IMR-90 (cell line): ENCODE data around the gene BCAS3. TPM values are rescaled to one million over a fixed set of nuclear protein-coding genes. Genes with fewer than 3 reads are reported as not detected.

Experiments
- ATAC-seq: fragments of 200-7000 bp; cut with Tn5 transposase; 2 replicates; pipeline ENCODE4 v1.9.1; 2020; ENCODE audit warnings: low read depth, mild to moderate bottlenecking, moderate library complexity
- BruUV-seq: library from RNA; stranded (reverse); fragments of 400-500 nt; replicated peaks from 2 replicates; lab custom pipeline; 2021; lab: Mats Ljungman, UMichigan
- CTCF ChIA-PET: fragments of 300-600 bp; formaldehyde crosslinking; extraction: SDS; loops from one replicate; lab custom pipeline; 2021; ENCODE audit warnings: antibody characterized with exemption; lab: Yijun Ruan, JAX
- POLR2A ChIA-PET: fragments of 300-600 bp; sonication (Branson Sonifier 250); formaldehyde crosslinking; loops from one replicate; lab custom pipeline; 2022; ENCODE audit warnings: antibody characterized with exemption; ENCODE audit not compliant: unreplicated experiment; lab: Charles Lee
- DNase-seq: peaks from one replicate; pipeline ENCODE4 v3.0.0; 2013
- H2AFZ ChIP-seq: replicated peaks from 2 replicates; pipeline ENCODE3; 2013; ENCODE audit warnings: low read length, mild to moderate bottlenecking; ENCODE audit not compliant: poor library complexity
- H2AK5ac ChIP-seq: 2 replicates; pipeline ENCODE4 v1.6.1; 2013; ENCODE audit warnings: low read depth, low read length, inconsistent platforms
- H2AK9ac ChIP-seq: replicated peaks from 2 replicates; pipeline ENCODE3; 2013; ENCODE audit warnings: mild to moderate bottlenecking, low read depth, low read length, moderate library complexity; ENCODE audit not compliant: poor library complexity
- H2BK120ac ChIP-seq: 2 replicates; pipeline ENCODE4 v1.6.1; 2013; ENCODE audit warnings: low read depth, low read length, inconsistent platforms
- H2BK15ac ChIP-seq: 3 replicates; pipeline ENCODE4 v1.6.1; 2013; ENCODE audit warnings: low read depth, low read length, inconsistent platforms
- H2BK20ac ChIP-seq: 2 replicates; pipeline ENCODE4 v1.6.1; 2013; ENCODE audit warnings: low read depth, mild to moderate bottlenecking, inconsistent platforms, low read length, moderate library complexity
- H2BK5ac ChIP-seq: 2 replicates; pipeline ENCODE4 v1.6.1; 2013; ENCODE audit warnings: mild to moderate bottlenecking, low read depth, low read length, inconsistent platforms; ENCODE audit not compliant: poor library complexity, severe bottlenecking
- H3K14ac ChIP-seq: replicated peaks from 2 replicates; pipeline ENCODE4 v1.6.1; 2013; ENCODE audit warnings: low read depth, low read length, inconsistent platforms
- H3K18ac ChIP-seq: 2 replicates; pipeline ENCODE4 v1.6.1; 2013; ENCODE audit warnings: low read depth, low read length, control low read depth
- H3K23ac ChIP-seq: 2 replicates; pipeline ENCODE4 v1.6.1; 2013; ENCODE audit warnings: low read depth, low read length, inconsistent platforms
- H3K27ac ChIP-seq: 2 replicates; pipeline ENCODE4 v1.5.1; 2013; ENCODE audit warnings: mild to moderate bottlenecking, control low read depth, low read length; ENCODE audit not compliant: insufficient read depth
- H3K27me3 ChIP-seq: 2 replicates; pipeline ENCODE4 v1.6.1; 2013; ENCODE audit warnings: low read length; ENCODE audit not compliant: control insufficient read depth, insufficient read depth
- H3K36me3 ChIP-seq: 2 replicates; pipeline ENCODE4 v1.6.1; 2013; ENCODE audit warnings: low read length, mixed read lengths; ENCODE audit not compliant: control insufficient read depth, insufficient read depth
- H3K4ac ChIP-seq: 2 replicates; pipeline ENCODE4 v1.6.1; 2013; ENCODE audit warnings: low read depth, low read length, inconsistent platforms
- H3K4me1 ChIP-seq: 2 replicates; pipeline ENCODE4 v1.6.1; 2013; ENCODE audit warnings: low read length, mixed read lengths; ENCODE audit not compliant: control insufficient read depth, insufficient read depth
- H3K4me2 ChIP-seq: 2 replicates; pipeline ENCODE4 v1.6.1; 2013; ENCODE audit warnings: low read depth, mild to moderate bottlenecking, control low read depth, low read length, moderate library complexity
- H3K4me3 ChIP-seq: 2 replicates; pipeline ENCODE4 v1.5.1; 2013; ENCODE audit warnings: low read depth, mild to moderate bottlenecking, control low read depth, low read length, moderate library complexity; ENCODE audit not compliant: insufficient read depth
- H3K56ac ChIP-seq: 2 replicates; pipeline ENCODE4 v1.6.1; 2013; ENCODE audit warnings: low read length, inconsistent platforms; ENCODE audit not compliant: insufficient read depth; ENCODE audit errors: extremely low read depth
- H3K79me1 ChIP-seq, 2 experiments: 2 replicates each; pipeline ENCODE4 v1.6.1; 2013; ENCODE audit warnings: low read length in 2 of 2, inconsistent platforms in 1 of 2, low read depth in 1 of 2
- H3K9ac ChIP-seq: 2 replicates; pipeline ENCODE4 v1.6.1; 2013; ENCODE audit warnings: low read depth, low read length, control low read depth
- H3K9me1 ChIP-seq: 2 replicates; pipeline ENCODE4 v1.6.1; 2013; ENCODE audit warnings: low read length, inconsistent platforms; ENCODE audit not compliant: insufficient read depth
- H3K9me3 ChIP-seq: 2 replicates; pipeline ENCODE4 v1.6.1; 2013; ENCODE audit warnings: low read length; ENCODE audit not compliant: control insufficient read depth, insufficient read depth
- H4K20me1 ChIP-seq: 2 replicates; pipeline ENCODE4 v1.6.1; 2013; ENCODE audit warnings: low read length, inconsistent platforms; ENCODE audit not compliant: insufficient read depth
- H4K5ac ChIP-seq: 2 replicates; pipeline ENCODE4 v1.6.1; 2013; ENCODE audit warnings: mild to moderate bottlenecking, low read depth, low read length, control low read depth
- H4K8ac ChIP-seq, 2 experiments: 2 replicates each; pipeline ENCODE4 v1.6.1; 2013; ENCODE audit warnings: low read depth in 2 of 2, low read length in 2 of 2, control low read depth in 1 of 2, inconsistent platforms in 1 of 2
- H4K91ac ChIP-seq: 2 replicates; pipeline ENCODE4 v1.6.1; 2013; ENCODE audit warnings: low read depth, low read length, inconsistent platforms; ENCODE audit not compliant: insufficient read depth
- BHLHE40 ChIP-seq: fragments of 150-350 bp; IDR thresholded peaks from 2 replicates; pipeline ENCODE4 v1.6.1; 2016; ENCODE audit warnings: mild to moderate bottlenecking, low read depth, low read length
- CEBPB ChIP-seq: IDR thresholded peaks from 2 replicates; pipeline ENCODE4 v1.6.1; 2012; ENCODE audit warnings: low read depth, low read length, improper control_type of control experiment
- CHD1 ChIP-seq: IDR thresholded peaks from 2 replicates; pipeline ENCODE4 v1.6.1; 2012; ENCODE audit warnings: low read depth, low read length, improper control_type of control experiment
- FOS ChIP-seq: fragments of 150-350 bp; IDR thresholded peaks from 2 replicates; pipeline ENCODE4 v1.6.1; 2016; ENCODE audit warnings: low read depth, low read length
- MAFK ChIP-seq: IDR thresholded peaks from 2 replicates; pipeline ENCODE4 v1.6.1; 2012; ENCODE audit warnings: low read depth, low read length, improper control_type of control experiment
- MAZ ChIP-seq: IDR thresholded peaks from 2 replicates; pipeline ENCODE4 v1.6.1; 2012; ENCODE audit warnings: low read depth, mild to moderate bottlenecking, low read length, improper control_type of control experiment, moderate library complexity, borderline replicate concordance
- MXI1 ChIP-seq: IDR thresholded peaks from 2 replicates; pipeline ENCODE4 v1.6.1; 2012; ENCODE audit warnings: low read depth, mild to moderate bottlenecking, low read length, moderate library complexity, borderline replicate concordance
- NFE2L2 ChIP-seq: fragments of 150-350 bp; IDR thresholded peaks from 2 replicates; pipeline ENCODE4 v1.6.1; 2016; ENCODE audit warnings: low read depth, mild to moderate bottlenecking, low read length
- POLR2A ChIP-seq: IDR thresholded peaks from 2 replicates; pipeline ENCODE4 v1.6.1; 2012; ENCODE audit warnings: mild to moderate bottlenecking, low read depth, low read length
- RAD21 ChIP-seq: IDR thresholded peaks from 2 replicates; pipeline ENCODE4 v1.6.1; 2012; ENCODE audit warnings: low read length, improper control_type of control experiment
- RCOR1 ChIP-seq: IDR thresholded peaks from 2 replicates; pipeline ENCODE4 v1.6.1; 2012; ENCODE audit warnings: mild to moderate bottlenecking, low read length, improper control_type of control experiment; ENCODE audit not compliant: insufficient replicate concordance
- RFX5 ChIP-seq: IDR thresholded peaks from 2 replicates; pipeline ENCODE4 v1.8.0; 2012; ENCODE audit warnings: low read depth, mild to moderate bottlenecking, low read length, moderate library complexity
- SMC3 ChIP-seq: fragments of 150-350 bp; IDR thresholded peaks from 2 replicates; pipeline ENCODE4 v1.6.1; 2016; ENCODE audit warnings: low read depth, mild to moderate bottlenecking, antibody characterized with exemption, low read length, moderate library complexity
- WGBS, 2 experiments: methylation state at CpG; one replicate each; pipeline versions ENCODE4 v1.1.5 to v1.1.7; 2013; ENCODE audit warnings: missing lambda C conversion rate in 2 of 2; ENCODE audit not compliant: insufficient read length in 1 of 2; ENCODE audit errors: extremely low coverage in 2 of 2; 5-methylcytosine and 5-hydroxymethylcytosine counted together
- dilution Hi-C: fragments of 300-500 bp; cut with HindIII; formaldehyde crosslinking; loops from one replicate; pipeline ENCODE4 v1.14.3; 2018; ENCODE audit warnings: low sequenced_read_pairs; ENCODE audit not compliant: unreplicated experiment
- in situ Hi-C: fragments of 300-500 bp; cut with MboI; formaldehyde crosslinking; loops from 3 replicates; pipeline ENCODE4 v1.14.3; 2019; ENCODE audit warnings: low sequenced_read_pairs, inconsistent platforms, mixed read lengths
- intact Hi-C: fragments of 100-400 bp; cut with micrococcal nuclease; formaldehyde crosslinking; loops from 2 replicates; pipeline ENCODE4 v1.10.0; 2022
- polyA plus RNA-seq, 3 experiments: library from polyadenylated mRNA; depleted of rRNA; stranded (reverse); fragments of >200 nt; gene quantifications; 2 replicates each; pipeline ENCODE4 v1.2.3, GENCODE V29; 2012; ENCODE audit warnings: low replicate concordance in 1 of 3
- total RNA-seq: library from RNA; depleted of rRNA; stranded (reverse); fragments of >200 nt; gene quantifications from 2 replicates; pipeline ENCODE4 v1.2.3, GENCODE V29; 2012
- TF ChIP-seq, protein P1 (sequence below): fragments of 150-350 bp; IDR thresholded peaks from 2 replicates; pipeline ENCODE4 v1.6.1; 2016; ENCODE audit warnings: low read depth, mild to moderate bottlenecking, low read length, moderate library complexity, borderline replicate concordance
- TF ChIP-seq, protein P2 (sequence below): conservative IDR thresholded peaks from 2 replicates; pipeline ENCODE4 v1.5.1; 2012; ENCODE audit warnings: mild to moderate bottlenecking, low read depth, low read length, improper control_type of control experiment
- TF ChIP-seq, protein P3 (sequence below): fragments of 150-350 bp; IDR thresholded peaks from 2 replicates; pipeline ENCODE4 v1.6.1; 2017; ENCODE audit warnings: mild to moderate bottlenecking, antibody characterized with exemption, low read length, low read depth

The BCAS3 gene
- total and polyA plus RNA-seq, 2 of the 4 experiments (the other 2 are of a cell fraction), result 6.3 to 27.1 TPM

DNA sequence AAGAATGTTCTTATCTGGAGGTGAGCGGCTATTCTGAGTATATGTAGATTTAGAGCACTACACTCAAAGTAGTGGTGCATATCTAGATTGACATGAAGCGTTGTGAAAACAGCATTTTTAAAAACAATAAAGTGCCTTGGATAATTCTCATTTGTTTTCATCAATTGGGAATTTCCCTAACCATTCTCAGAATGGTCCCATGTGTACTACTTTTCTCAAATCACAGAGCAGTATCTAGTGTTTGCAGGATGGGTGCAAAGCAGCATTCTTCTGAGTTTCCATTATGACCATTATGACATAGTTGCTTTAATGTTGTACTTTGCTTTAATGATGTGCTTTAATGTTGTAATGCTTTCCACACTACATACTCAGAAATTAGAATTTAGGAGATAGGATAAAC is 16.2 kb upstream of the BCAS3 start:
- peaks cover 2% of the 10 kb centered on the region; the same call in 1 of the 2 replicates for H3K4me1 ChIP-seq
- DNase-seq (no peak), ATAC-seq (no peak)
- peaks cover 16% of the 10 kb centered on the region for H3K36me3 ChIP-seq
- H2BK20ac ChIP-seq, result no peak overlapping the region
- dilution Hi-C loops, result no loop called here
- no peak overlapping the region for H3K4ac ChIP-seq
- ChIA-PET CTCF (no interaction called here), POLR2A (no interaction called here)
- no CpG with 5 or more reads among the region's 2 CpGs for WGBS, 2 experiments
- no peak overlapping the region for H3K9ac ChIP-seq
- no peak overlapping the region for H3K23ac ChIP-seq
- intact Hi-C loops, result no loop called here
- no peak overlapping the region for H4K8ac ChIP-seq
- TF ChIP-seq POLR2A, result no peak
- no peak for TF ChIP-seq RCOR1
- TF ChIP-seq CHD1, result no peak
- TF ChIP-seq NFE2L2, result no peak
- TF ChIP-seq, protein P1, sequence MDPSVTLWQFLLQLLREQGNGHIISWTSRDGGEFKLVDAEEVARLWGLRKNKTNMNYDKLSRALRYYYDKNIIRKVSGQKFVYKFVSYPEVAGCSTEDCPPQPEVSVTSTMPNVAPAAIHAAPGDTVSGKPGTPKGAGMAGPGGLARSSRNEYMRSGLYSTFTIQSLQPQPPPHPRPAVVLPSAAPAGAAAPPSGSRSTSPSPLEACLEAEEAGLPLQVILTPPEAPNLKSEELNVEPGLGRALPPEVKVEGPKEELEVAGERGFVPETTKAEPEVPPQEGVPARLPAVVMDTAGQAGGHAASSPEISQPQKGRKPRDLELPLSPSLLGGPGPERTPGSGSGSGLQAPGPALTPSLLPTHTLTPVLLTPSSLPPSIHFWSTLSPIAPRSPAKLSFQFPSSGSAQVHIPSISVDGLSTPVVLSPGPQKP, result no peak
- TF ChIP-seq CEBPB, result no peak
- TF ChIP-seq MAFK, result no peak
- TF ChIP-seq, protein P2, sequence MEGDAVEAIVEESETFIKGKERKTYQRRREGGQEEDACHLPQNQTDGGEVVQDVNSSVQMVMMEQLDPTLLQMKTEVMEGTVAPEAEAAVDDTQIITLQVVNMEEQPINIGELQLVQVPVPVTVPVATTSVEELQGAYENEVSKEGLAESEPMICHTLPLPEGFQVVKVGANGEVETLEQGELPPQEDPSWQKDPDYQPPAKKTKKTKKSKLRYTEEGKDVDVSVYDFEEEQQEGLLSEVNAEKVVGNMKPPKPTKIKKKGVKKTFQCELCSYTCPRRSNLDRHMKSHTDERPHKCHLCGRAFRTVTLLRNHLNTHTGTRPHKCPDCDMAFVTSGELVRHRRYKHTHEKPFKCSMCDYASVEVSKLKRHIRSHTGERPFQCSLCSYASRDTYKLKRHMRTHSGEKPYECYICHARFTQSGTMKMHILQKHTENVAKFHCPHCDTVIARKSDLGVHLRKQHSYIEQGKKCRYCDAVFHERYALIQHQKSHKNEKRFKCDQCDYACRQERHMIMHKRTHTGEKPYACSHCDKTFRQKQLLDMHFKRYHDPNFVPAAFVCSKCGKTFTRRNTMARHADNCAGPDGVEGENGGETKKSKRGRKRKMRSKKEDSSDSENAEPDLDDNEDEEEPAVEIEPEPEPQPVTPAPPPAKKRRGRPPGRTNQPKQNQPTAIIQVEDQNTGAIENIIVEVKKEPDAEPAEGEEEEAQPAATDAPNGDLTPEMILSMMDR, result no peak
- no peak for TF ChIP-seq SMC3
- TF ChIP-seq, protein P3, sequence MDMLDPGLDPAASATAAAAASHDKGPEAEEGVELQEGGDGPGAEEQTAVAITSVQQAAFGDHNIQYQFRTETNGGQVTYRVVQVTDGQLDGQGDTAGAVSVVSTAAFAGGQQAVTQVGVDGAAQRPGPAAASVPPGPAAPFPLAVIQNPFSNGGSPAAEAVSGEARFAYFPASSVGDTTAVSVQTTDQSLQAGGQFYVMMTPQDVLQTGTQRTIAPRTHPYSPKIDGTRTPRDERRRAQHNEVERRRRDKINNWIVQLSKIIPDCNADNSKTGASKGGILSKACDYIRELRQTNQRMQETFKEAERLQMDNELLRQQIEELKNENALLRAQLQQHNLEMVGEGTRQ, result no peak
- TF ChIP-seq RAD21, result no peak
- no peak for TF ChIP-seq MAZ
- TF ChIP-seq FOS, result no peak
- no peak for TF ChIP-seq BHLHE40
- no peak for TF ChIP-seq RFX5
- TF ChIP-seq MXI1, result no peak
- no peak overlapping the region for H2BK5ac ChIP-seq
- no peak overlapping the region for H2AK5ac ChIP-seq
- H2BK15ac ChIP-seq, result no peak overlapping the region
- no peak overlapping the region for H2BK120ac ChIP-seq
- no peak overlapping the region for H2AK9ac ChIP-seq
- no peaks in the 10 kb centered on the region for H3K27me3 ChIP-seq
- H3K18ac ChIP-seq, result no peak overlapping the region
- BruUV-seq, result no TSS peak
- no peak overlapping the region for H4K5ac ChIP-seq
- no peak overlapping the region for H3K4me2 ChIP-seq
- H4K20me1 ChIP-seq, result no peaks in the 10 kb centered on the region
- H3K56ac ChIP-seq, result no peak overlapping the region
- no peaks in the 10 kb centered on the region for H3K9me3 ChIP-seq
- no peak overlapping the region for H3K4me3 ChIP-seq
- H3K14ac ChIP-seq, result no peak overlapping the region
- H3K79me1 ChIP-seq, result peaks cover 20 to 28% of the 10 kb centered on the region in 2 experiments
- H3K9me1 ChIP-seq, result 0 out of 2 replicates have a peak, but pooled peaks cover 3% of the 10 kb centered on the region
- no peak overlapping the region for H2AFZ ChIP-seq
- H3K27ac ChIP-seq, result no peak overlapping the region
- H4K91ac ChIP-seq, result no peak overlapping the region
- in situ Hi-C loops, result no loop called here
